ENCODE measurements around the gene RNF8. TPM values are rescaled to one million over a fixed set of nuclear protein-coding genes. Genes with fewer than 3 reads are reported as not detected.
"Not testable (repeated sequence)": the region's sequence is repeated elsewhere in the genome, so short reads cannot be mapped to it uniquely, and the experiment has no call there.

Gene RNF8
- polyA plus RNA-seq, 10 donors: 13.0 to 22.1 (median 15.8) TPM

- not testable (repeated sequence) for DNase-seq
Measured at GRCh38 chr6:37443216-37443542, 89.4 kb downstream of the RNF8 start.

Other genes with a start within 250 kb of the RNF8 start
- 10 to 100 TPM; 18.5 to 45.4 (median 27.7) TPM for gene PIM1, start 183.8 kb upstream of the RNF8 start, polyA plus RNA-seq (ENCODE audit: insufficient read length in 10 of 10)
- 1 to 10 TPM; 5.7 to 7.9 (median 7.3) TPM for gene TBC1D22B, start 96.2 kb upstream of the RNF8 start, polyA plus RNA-seq (ENCODE audit: insufficient read length in 10 of 10)
- 1 to 10 TPM in 4 of 10 donors, under 1 TPM in 6; 0.37 to 1.3 (median 0.59) TPM for gene TMEM217, start 95.8 kb upstream of the RNF8 start, polyA plus RNA-seq (ENCODE audit: insufficient read length in 10 of 10)
- 10 to 100 TPM; 25.8 to 41.3 (median 29.2) TPM for gene CMTR1, start 79.2 kb downstream of the RNF8 start, polyA plus RNA-seq (ENCODE audit: insufficient read length in 10 of 10)
- gene CCDC167, start 145.9 kb downstream of the RNF8 start, polyA plus RNA-seq (ENCODE audit: insufficient read length in 10 of 10): 10 to 100 TPM; 18.5 to 26.6 (median 22.0) TPM